Mesothelial cell of epicardium (in vitro differentiated cells): Measurements from ENCODE around the gene CALD1. TPM values are rescaled to one million over a fixed set of nuclear protein-coding genes. Genes with fewer than 3 reads are reported as not detected.

Experiments
- DNase-seq, 2 experiments: peaks; one replicate each; pipeline ENCODE4 v3.0.0; 2021; ENCODE audit warnings: low spot score in 2 of 2; ENCODE audit not compliant: unreplicated experiment in 2 of 2
- H3K27ac Mint-ChIP-seq: 2 replicates; pipeline ENCODE4 v1.8.0; 2021; ENCODE audit warnings: mixed read lengths
- H3K27me3 Mint-ChIP-seq: 2 replicates; pipeline ENCODE4 v1.8.0; 2021; ENCODE audit warnings: low read depth, mixed read lengths
- H3K36me3 Mint-ChIP-seq: 2 replicates; pipeline ENCODE4 v1.8.0; 2021; ENCODE audit warnings: mixed read lengths
- H3K4me1 Mint-ChIP-seq: 2 replicates; pipeline ENCODE4 v1.8.0; 2021; ENCODE audit warnings: mixed read lengths
- H3K4me3 Mint-ChIP-seq: 2 replicates; pipeline ENCODE4 v1.8.0; 2021; ENCODE audit warnings: mild to moderate bottlenecking, moderate library complexity, mixed read lengths
- H3K9me3 Mint-ChIP-seq: 2 replicates; pipeline ENCODE4 v1.8.0; 2021; ENCODE audit warnings: mixed read lengths
- CTCF ChIP-seq: fragments of 200-600 bp; sonication (generic); IDR thresholded peaks from one replicate; pipeline ENCODE4 v1.5.0; 2021; ENCODE audit warnings: antibody characterized with exemption; ENCODE audit not compliant: unreplicated experiment
- total RNA-seq: library from RNA; stranded (reverse); gene quantifications from 3 replicates; pipeline ENCODE4 v1.2.1, GENCODE V29; 2021

CALD1 gene
- total RNA-seq, 1 donor from 2014 or later: 191 TPM

- H3K27ac Mint-ChIP-seq: no peak overlapping the region
- peaks cover 28% of the 10 kb centered on the region for H3K4me1 Mint-ChIP-seq
- no peak overlapping the region for H3K4me3 Mint-ChIP-seq
- peaks cover 59% of the 10 kb centered on the region for H3K36me3 Mint-ChIP-seq
- TF ChIP-seq CTCF: no peak
- H3K9me3 Mint-ChIP-seq: peaks cover 3% of the 10 kb centered on the region
- no peak for DNase-seq
- H3K27me3 Mint-ChIP-seq: no peaks in the 10 kb centered on the region
These were observed 166.3 kb downstream of the CALD1 start for GRCh38 chr7:134945691-134946090.

GRCh38 chr7:134946260-134946659, 166.8 kb downstream of the CALD1 start:
- H3K4me1 Mint-ChIP-seq: peaks cover 22% of the 10 kb centered on the region
- H3K9me3 Mint-ChIP-seq: peaks cover 3% of the 10 kb centered on the region
- peaks cover 58% of the 10 kb centered on the region for H3K36me3 Mint-ChIP-seq
- H3K27ac Mint-ChIP-seq: no peak overlapping the region
- no peak for TF ChIP-seq CTCF
- no peaks in the 10 kb centered on the region for H3K27me3 Mint-ChIP-seq
- H3K4me3 Mint-ChIP-seq: no peak overlapping the region
- DNase-seq: no peak

GRCh38 chr7:134947329-134947728, 167.9 kb downstream of the CALD1 start:
- no peak overlapping the region for H3K27ac Mint-ChIP-seq
- H3K27me3 Mint-ChIP-seq: no peaks in the 10 kb centered on the region
- peaks cover 14% of the 10 kb centered on the region for H3K4me1 Mint-ChIP-seq
- H3K4me3 Mint-ChIP-seq: no peak overlapping the region
- H3K36me3 Mint-ChIP-seq: peaks cover 58% of the 10 kb centered on the region
- TF ChIP-seq CTCF: no peak
- H3K9me3 Mint-ChIP-seq: peaks cover 3% of the 10 kb centered on the region
- no peak for DNase-seq

- no peak overlapping the region for H3K27ac Mint-ChIP-seq
These were observed 168.4 kb downstream of the CALD1 start for GRCh38 chr7:134947831-134948230.

GRCh38 chr7:134948246-134948645, 168.8 kb downstream of the CALD1 start:
- Mint-ChIP-seq H3K9me3 (peaks cover 3% of the 10 kb centered on the region), H3K27me3 (no peaks in the 10 kb centered on the region), H3K4me3 (no peak overlapping the region), H3K36me3 (peaks cover 56% of the 10 kb centered on the region), H3K4me1 (peaks cover 14% of the 10 kb centered on the region), H3K27ac (peak overlapping the region; percentile 47)
- no peak for TF ChIP-seq CTCF
- no peak for DNase-seq

More at GRCh38 chr7:134947831-134948230, 168.4 kb downstream of the CALD1 start:
- Mint-ChIP-seq H3K36me3 (peaks cover 58% of the 10 kb centered on the region), H3K4me3 (no peak overlapping the region), H3K9me3 (peaks cover 3% of the 10 kb centered on the region), H3K27me3 (no peaks in the 10 kb centered on the region), H3K4me1 (peaks cover 14% of the 10 kb centered on the region)
- TF ChIP-seq CTCF: no peak
- no peak for DNase-seq

- DNase-seq: no peak
- H3K4me1 Mint-ChIP-seq: peaks cover 14% of the 10 kb centered on the region
- H3K9me3 Mint-ChIP-seq: peaks cover 3% of the 10 kb centered on the region
- no peak for TF ChIP-seq CTCF
- peak overlapping the region; percentile 47 for H3K27ac Mint-ChIP-seq
- no peaks in the 10 kb centered on the region for H3K27me3 Mint-ChIP-seq
- peaks cover 59% of the 10 kb centered on the region for H3K36me3 Mint-ChIP-seq
- no peak overlapping the region for H3K4me3 Mint-ChIP-seq
These were observed 169.3 kb downstream of the CALD1 start for GRCh38 chr7:134948736-134949135.
